HG03108 (cell line): Measurements from ENCODE around the gene KIF6.
"Not testable (repeated sequence)": the region's sequence is repeated elsewhere in the genome, so short reads cannot be mapped to it uniquely, and the experiment has no call there.

Experiments used
- ATAC-seq: cut with Tn5 transposase; IDR thresholded peaks from one replicate; pipeline ENCODE4 v1.9.1; 2021; ENCODE audit warnings: moderate library complexity; ENCODE audit not compliant: unreplicated experiment

The KIF6 gene

GRCh38 chr6:39507331-39507998 lies 217.7 kb downstream of the KIF6 start:
- ATAC-seq, result no peak

GRCh38 chr6:39502362-39502955 lies 222.7 kb downstream of the KIF6 start:
- not testable (repeated sequence) for ATAC-seq

- ATAC-seq, result no peak
Measured at GRCh38 chr6:39499053-39499452, 226.2 kb downstream of the KIF6 start.

- no peak for ATAC-seq
Measured at GRCh38 chr6:39498096-39498495, 227.1 kb downstream of the KIF6 start.

- no peak for ATAC-seq
Measured at GRCh38 chr6:39496915-39497314, 228.3 kb downstream of the KIF6 start.

GRCh38 chr6:39496456-39496855 lies 228.8 kb downstream of the KIF6 start:
- ATAC-seq, result no peak

- ATAC-seq, result no peak
Measured at GRCh38 chr6:39495640-39496039, 229.6 kb downstream of the KIF6 start.

GRCh38 chr6:39494998-39495397 lies 230.2 kb downstream of the KIF6 start:
- ATAC-seq, result no peak

GRCh38 chr6:39493777-39494176 lies 231.4 kb downstream of the KIF6 start:
- no peak for ATAC-seq

GRCh38 chr6:39493174-39493573 lies 232.0 kb downstream of the KIF6 start:
- no peak for ATAC-seq

GRCh38 chr6:39490108-39490507 lies 235.1 kb downstream of the KIF6 start:
- ATAC-seq, result no peak

GRCh38 chr6:39488255-39488879 lies 236.8 kb downstream of the KIF6 start:
- ATAC-seq, result no peak

GRCh38 chr6:39484276-39484675 lies 240.9 kb downstream of the KIF6 start:
- ATAC-seq, result no peak

GRCh38 chr6:39479819-39480218 lies 245.4 kb downstream of the KIF6 start:
- ATAC-seq, result not testable (repeated sequence)

- no peak for ATAC-seq
Measured at GRCh38 chr6:39476670-39477069, 248.5 kb downstream of the KIF6 start.

GRCh38 chr6:39476151-39476550 lies 249.1 kb downstream of the KIF6 start:
- ATAC-seq, result no peak

- ATAC-seq, result peak; percentile 74
Measured at GRCh38 chr6:39471954-39472659, 253.1 kb downstream of the KIF6 start.

GRCh38 chr6:39470506-39470905 lies 254.7 kb downstream of the KIF6 start:
- no peak for ATAC-seq

GRCh38 chr6:39468385-39468784 lies 256.8 kb downstream of the KIF6 start:
- no peak for ATAC-seq

GRCh38 chr6:39466631-39467030 lies 258.6 kb downstream of the KIF6 start:
- ATAC-seq, result no peak

- ATAC-seq, result no peak
Measured at GRCh38 chr6:39465539-39465938, 259.7 kb downstream of the KIF6 start.

GRCh38 chr6:39464067-39464466 lies 261.1 kb downstream of the KIF6 start:
- no peak for ATAC-seq
